ENCODE data around the gene RGS4.

DNA sequence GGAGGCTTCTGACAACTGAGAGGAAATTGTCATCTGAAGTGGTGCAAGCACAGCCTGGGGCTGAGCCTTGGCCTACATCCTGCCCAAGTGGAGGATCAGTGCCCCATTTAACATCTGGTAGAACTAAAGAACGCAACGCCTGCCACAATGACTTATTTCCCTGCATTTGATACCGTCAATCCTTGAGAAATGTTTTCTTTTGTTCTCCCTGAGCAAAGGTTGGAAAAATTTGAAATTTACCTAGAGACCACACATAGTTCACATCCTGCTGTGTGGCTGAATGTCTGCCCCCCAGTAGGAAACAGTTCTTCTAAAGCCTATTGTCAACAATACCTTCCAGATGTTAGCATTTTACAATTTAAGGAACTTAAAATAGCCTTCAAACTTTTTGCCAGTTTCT, 5.6 kb upstream of the RGS4 start:
- TF ChIP-seq, protein P1, sequence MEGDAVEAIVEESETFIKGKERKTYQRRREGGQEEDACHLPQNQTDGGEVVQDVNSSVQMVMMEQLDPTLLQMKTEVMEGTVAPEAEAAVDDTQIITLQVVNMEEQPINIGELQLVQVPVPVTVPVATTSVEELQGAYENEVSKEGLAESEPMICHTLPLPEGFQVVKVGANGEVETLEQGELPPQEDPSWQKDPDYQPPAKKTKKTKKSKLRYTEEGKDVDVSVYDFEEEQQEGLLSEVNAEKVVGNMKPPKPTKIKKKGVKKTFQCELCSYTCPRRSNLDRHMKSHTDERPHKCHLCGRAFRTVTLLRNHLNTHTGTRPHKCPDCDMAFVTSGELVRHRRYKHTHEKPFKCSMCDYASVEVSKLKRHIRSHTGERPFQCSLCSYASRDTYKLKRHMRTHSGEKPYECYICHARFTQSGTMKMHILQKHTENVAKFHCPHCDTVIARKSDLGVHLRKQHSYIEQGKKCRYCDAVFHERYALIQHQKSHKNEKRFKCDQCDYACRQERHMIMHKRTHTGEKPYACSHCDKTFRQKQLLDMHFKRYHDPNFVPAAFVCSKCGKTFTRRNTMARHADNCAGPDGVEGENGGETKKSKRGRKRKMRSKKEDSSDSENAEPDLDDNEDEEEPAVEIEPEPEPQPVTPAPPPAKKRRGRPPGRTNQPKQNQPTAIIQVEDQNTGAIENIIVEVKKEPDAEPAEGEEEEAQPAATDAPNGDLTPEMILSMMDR (IDR thresholded peaks at IDR 0.05; ENCODE audit: borderline replicate concordance, extremely low read depth, low read length, poor library complexity, severe bottlenecking) = no peak
- no peak for TF ChIP-seq EZH2 (IDR thresholded peaks at IDR 0.05; ENCODE audit: borderline replicate concordance, low read depth, low read length, severe bottlenecking)
